Kasumi-1 (cell line): ENCODE results near the gene ARHGAP36.

ENCODE experiments used
- DNase-seq, 2 experiments: peaks; one replicate each; lab custom pipeline; 2025; lab: John Stamatoyannopoulos, UW

ARHGAP36 gene

GRCh38 chrX:131068945-131069719, 11.0 kb downstream of the ARHGAP36 start:
- DNase-seq: peak; percentile 26 to 44

- DNase-seq: no peak
Observed at GRCh38 chrX:131072871-131073571, 14.9 kb downstream of the ARHGAP36 start.

- DNase-seq: no peak
Observed at GRCh38 chrX:131073607-131074006, 15.5 kb downstream of the ARHGAP36 start.

GRCh38 chrX:131081772-131082740, 23.9 kb downstream of the ARHGAP36 start:
- peak in 1 of 2 experiments; percentile 0 for DNase-seq

- no peak for DNase-seq
Observed at GRCh38 chrX:131083510-131084142, 25.5 kb downstream of the ARHGAP36 start.

- no peak for DNase-seq
Observed at GRCh38 chrX:131084145-131084544, 26.0 kb downstream of the ARHGAP36 start.

- DNase-seq: no peak
Observed at GRCh38 chrX:131136776-131137175, 78.6 kb downstream of the ARHGAP36 start.

- DNase-seq: no peak
Observed at GRCh38 chrX:131139072-131139471, 80.9 kb downstream of the ARHGAP36 start.
